Heart left ventricle (tissue), 16 donors: Measurements from ENCODE around the gene KCNH5. TPM values are rescaled to one million over a fixed set of nuclear protein-coding genes. Genes with fewer than 3 reads are reported as not detected.

Experiments used
- ATAC-seq, 4 donors: fragments of 200-7000 bp; cut with Tn5 transposase; one replicate each; pipeline ENCODE4 v1.9.1; 2020 to 2022; ENCODE audit warnings: moderate library complexity in 4 of 4, mild to moderate bottlenecking in 3 of 4, moderate number of reproducible peaks in 1 of 4
- DNase-seq, 5 donors: peaks; one replicate each; pipeline ENCODE4 v3.0.0-alpha.2; 2020
- H3K27ac ChIP-seq, 12 donors: fragments of 200-600 bp; sonication (generic) in 4 of 12; one replicate each; pipeline versions ENCODE4 v1.5.0 to v1.8.0; 2016 to 2022; ENCODE audit warnings: mild to moderate bottlenecking in 2 of 12
- H3K27me3 ChIP-seq, 9 donors: fragments of 200-600 bp; sonication (generic) in 2 of 9; one replicate each; pipeline versions ENCODE4 v1.5.1 to v1.8.0; 2016 to 2022; ENCODE audit warnings: mild to moderate bottlenecking in 3 of 9
- H3K36me3 ChIP-seq, 9 donors: fragments of 200-600 bp; sonication (generic) in 2 of 9; one replicate each; pipeline versions ENCODE4 v1.5.0 to v1.8.0; 2018 to 2022; ENCODE audit warnings: mild to moderate bottlenecking in 2 of 9
- H3K4me1 ChIP-seq, 12 donors: fragments of 200-600 bp; sonication (generic) in 4 of 12; one replicate each; pipeline versions ENCODE4 v1.5.0 to v1.8.0; 2016 to 2022; ENCODE audit warnings: mild to moderate bottlenecking in 3 of 12
- H3K4me3 ChIP-seq, 12 donors: fragments of 200-600 bp; sonication (generic) in 4 of 12; one replicate each; pipeline versions ENCODE4 v1.5.0 to v1.8.0; 2017 to 2022; ENCODE audit warnings: mild to moderate bottlenecking in 9 of 12, moderate library complexity in 4 of 12
- H3K9me3 ChIP-seq, 12 donors: fragments of 200-600 bp; sonication (generic) in 4 of 12; one replicate each; pipeline versions ENCODE4 v1.5.0 to v1.8.0; 2016 to 2022; ENCODE audit warnings: mild to moderate bottlenecking in 1 of 12
- CTCF ChIP-seq, 12 donors: fragments of 200-600 bp; sonication (generic) in 4 of 12; IDR thresholded peaks; one replicate each; pipeline versions ENCODE4 v1.5.0 to v1.8.0; 2018 to 2022; ENCODE audit warnings: antibody characterized with exemption in 12 of 12, mild to moderate bottlenecking in 5 of 12
- POLR2A ChIP-seq, 2 donors: fragments of 450-650 bp; IDR thresholded peaks; one replicate each; pipeline ENCODE4 v1.6.1; 2017; ENCODE audit warnings: antibody characterized with exemption in 2 of 2, mild to moderate bottlenecking in 2 of 2, moderate library complexity in 2 of 2
- WGBS, 4 donors: extraction: QIAGEN DNeasy Blood & Tissue Kit in 2 of 4; methylation state at CpG; one replicate each; pipeline versions ENCODE4 v1.1.5 to v1.1.7; 2013 to 2018; 5-methylcytosine and 5-hydroxymethylcytosine counted together
- intact Hi-C, 10 donors: fragments of 100-400 bp; cut with DNase I; formaldehyde crosslinking; loops; one replicate each; pipeline versions ENCODE4 v1.11.1 to v1.14.2; 2022
- polyA plus RNA-seq, 2 donors: library from polyadenylated mRNA; stranded (reverse); fragments of 200-250 nt; gene quantifications; one replicate each; pipeline ENCODE4 v1.2.3, GENCODE V29; 2013
- total RNA-seq, 9 donors: library from RNA; depleted of rRNA in 2 of 9; stranded (reverse); fragments of >200 nt in 2 of 9; fragmentation: NEBNext Ultra II Directional in 3 of 9; extraction: Animal tissue kit (Norgen Biotek cat#: 25700) in 3 of 9; gene quantifications; one replicate each; pipeline versions ENCODE4 v1.1.0 to v1.2.4, GENCODE V29; 2016 to 2023
- donor health status: ischemic (EF 13 %, LVEDD 7.1; RV severe dilation, severe dysfunction).
- donor health status: healthy with polysubstance abuse.
- donor health status: DM: no; HTN: yes; CAD: no.
- donor health status: DM: no; HTN: no; CAD: no.
- donor health status: ischemic (EF 25% LVEDD 6.9; RV normal size, moderate dysfunction).
- donor health status: ischemic (EF 25% LVEDD 5.7; RV mildly dilated, moderate dysfunction).
- donor health status: healthy.
- donor health status: DM: yes; HTN: yes; CAD: no.
- donor health status: ischemic (EF 35%, LVEDD 5.7; RV mildly dilated, moderate dysfunction).
- donor health status: nonischemic (EF 11% LVEDD 7.7; RV severe dilation, severe dysfunction).
- donor health status: DM: yes; HTN: yes; CAD: no.
- donor health status: PGD.
- donor health status: ischemic (EF 29% LVEDD 5.4; RV normal size, mild dysfunction).
- donor health status: nonischemic (EF 23%, LVEDD 6.1; RV moderate dilation, normal function).

KCNH5 gene
- total and polyA plus RNA-seq, 11 donors = 0.17 to 0.66 TPM; not detected in 9

GRCh38 chr14:62745496-62745895, 299.8 kb downstream of the KCNH5 start:
- H3K27ac ChIP-seq = no peak overlapping the region
- no peak for ATAC-seq
- H3K4me3 ChIP-seq = no peak overlapping the region
- whole genome bisulfite sequencing, 4 donors = 65 to 75% (median 69%) methylated on average over 1 of the region's 1 CpG
- H3K36me3 ChIP-seq = no peaks in the 10 kb centered on the region
- H3K9me3 ChIP-seq = no peaks in the 10 kb centered on the region
- TF ChIP-seq CTCF (IDR thresholded peaks at IDR 0.05) (no peak), POLR2A (IDR thresholded peaks at IDR 0.05) (no peak)
- H3K27me3 ChIP-seq = no peaks in the 10 kb centered on the region
- intact Hi-C loops = no loop called here
- H3K4me1 ChIP-seq = no peaks in the 10 kb centered on the region
- no peak for DNase-seq

GRCh38 chr14:62743560-62743959, 301.7 kb downstream of the KCNH5 start:
- 34 to 55% (median 50%) methylated on average over 2 of the region's 2 CpGs for WGBS, 4 donors
- intact Hi-C loops = no loop called here

GRCh38 chr14:62743118-62743517, 302.1 kb downstream of the KCNH5 start:
- Histone ChIP-seq H3K27ac (no peak overlapping the region), H3K27me3 (peaks cover 0 to 3% (median 0%) of the 10 kb centered on the region in 9 donors), H3K36me3 (no peaks in the 10 kb centered on the region), H3K4me3 (no peak overlapping the region), H3K9me3 (no peaks in the 10 kb centered on the region), H3K4me1 (no peaks in the 10 kb centered on the region)
- intact Hi-C loops = no loop called here
- no peak for TF ChIP-seq CTCF (IDR thresholded peaks at IDR 0.05)
- no peak for TF ChIP-seq POLR2A (IDR thresholded peaks at IDR 0.05)
- DNase-seq (no peak), ATAC-seq (no peak)
- 87 to 94% (median 89%) methylated on average over 4 of the region's 4 CpGs for WGBS, 4 donors

More at GRCh38 chr14:62743560-62743959, 301.7 kb downstream of the KCNH5 start:
- no peak overlapping the region for H3K27ac ChIP-seq
- H3K9me3 ChIP-seq = no peaks in the 10 kb centered on the region
- DNase-seq (no peak), ATAC-seq (no peak)
- no peaks in the 10 kb centered on the region for H3K36me3 ChIP-seq
- H3K4me1 ChIP-seq = no peaks in the 10 kb centered on the region
- H3K4me3 ChIP-seq = no peak overlapping the region
- TF ChIP-seq POLR2A (IDR thresholded peaks at IDR 0.05) = no peak
- TF ChIP-seq CTCF (IDR thresholded peaks at IDR 0.05) = no peak
- H3K27me3 ChIP-seq = peaks cover 0 to 3% (median 0%) of the 10 kb centered on the region in 9 donors

GRCh38 chr14:62739647-62740046, 305.6 kb downstream of the KCNH5 start:
- peaks cover 0 to 3% (median 0%) of the 10 kb centered on the region in 9 donors for H3K27me3 ChIP-seq
- DNase-seq (no peak), ATAC-seq (no peak)
- intact Hi-C loops = no loop called here
- H3K36me3 ChIP-seq = no peaks in the 10 kb centered on the region
- TF ChIP-seq POLR2A (IDR thresholded peaks at IDR 0.05) (no peak), CTCF (IDR thresholded peaks at IDR 0.05) (no peak)
- WGBS, 4 donors = 71 to 75% (median 73%) methylated on average over 3 of the region's 3 CpGs
- H3K4me3 ChIP-seq = no peak overlapping the region
- no peaks in the 10 kb centered on the region for H3K4me1 ChIP-seq
- peaks cover 0 to 5% (median 0%) of the 10 kb centered on the region in 12 donors for H3K9me3 ChIP-seq
- H3K27ac ChIP-seq = no peak overlapping the region
